HK-2 (cell line): ENCODE data around the gene NR2C2AP.

ENCODE experiments used
- DNase-seq: peaks from one replicate; pipeline ENCODE4 v3.0.0-alpha.2; 2018; ENCODE audit not compliant: unreplicated experiment

The NR2C2AP gene

GRCh38 chr19:19214892-19215291 is 11.7 kb upstream of the NR2C2AP start:
- peak; percentile 55 for DNase-seq

- DNase-seq: no peak
Measured at GRCh38 chr19:19214159-19214490, 10.9 kb upstream of the NR2C2AP start.

- no peak for DNase-seq
Measured at GRCh38 chr19:19213426-19214158, 10.4 kb upstream of the NR2C2AP start.

GRCh38 chr19:19212916-19213315 is 9.7 kb upstream of the NR2C2AP start:
- DNase-seq: no peak

GRCh38 chr19:19211499-19212420 is 8.5 kb upstream of the NR2C2AP start, which contains the start of gene NCAN:
NCAN (plus strand) TSS chr19:19211958; CDS start chr19:19216954, 4,996 bp downstream.
- DNase-seq: no peak

GRCh38 chr19:19209372-19209771 is 6.2 kb upstream of the NR2C2AP start:
- DNase-seq: no peak

- DNase-seq: no peak
Measured at GRCh38 chr19:19207637-19208572, 4.7 kb upstream of the NR2C2AP start.

GRCh38 chr19:19206938-19207337 is 3.7 kb upstream of the NR2C2AP start:
- no peak for DNase-seq

GRCh38 chr19:19205416-19206410 is 2.5 kb upstream of the NR2C2AP start:
- DNase-seq: no peak

GRCh38 chr19:19204181-19204580 is 967 bp upstream of the NR2C2AP start:
- DNase-seq: no peak

- DNase-seq: no peak
Measured at GRCh38 chr19:19202707-19203011, 555 bp downstream of the NR2C2AP start.

- DNase-seq: no peak
Measured at GRCh38 chr19:19201697-19202630, 1.2 kb downstream of the NR2C2AP start.

GRCh38 chr19:19193926-19194325 is 9.3 kb downstream of the NR2C2AP start:
- DNase-seq: no peak

GRCh38 chr19:19192910-19193423 is 10.2 kb downstream of the NR2C2AP start:
- DNase-seq: no peak

- peak; percentile 98 for DNase-seq
Measured at GRCh38 chr19:19192078-19192882, 10.9 kb downstream of the NR2C2AP start, which contains the start of the genes BORCS8 and RFXANK. BORCS8 (minus strand) TSS chr19:19192152; CDS start chr19:19192117, 35 bp downstream. RFXANK (plus strand) TSS chr19:19192258; CDS start chr19:19193947, 1,689 bp downstream.

GRCh38 chr19:19191768-19192077 is 11.5 kb downstream of the NR2C2AP start:
- DNase-seq: no peak

- DNase-seq: no peak
Measured at GRCh38 chr19:19186742-19187141, 16.5 kb downstream of the NR2C2AP start.
